Cardiac muscle cell (in vitro differentiated cells and primary cell): ENCODE data around the gene KRTAP1-1. TPM values are rescaled to one million over a fixed set of nuclear protein-coding genes. Genes with fewer than 3 reads are reported as not detected.

Experiments used
- polyA plus RNA-seq: library from polyadenylated mRNA; unstranded; fragments of >200 nt; fragmentation: Nextera tagmentation; extraction: Ambion mirVana; gene quantifications from 2 replicates; pipeline ENCODE4 v1.2.1, GENCODE V29; 2016
- total RNA-seq: library from RNA; depleted of rRNA; stranded (reverse); fragments of >200 nt; gene quantifications from 2 replicates; pipeline ENCODE4 v1.2.3, GENCODE V29; 2016

The KRTAP1-1 gene
- total and polyA plus RNA-seq, 2 experiments from 2014 or later = not detected

Other genes with a start within 250 kb of the KRTAP1-1 start
Only the 30 nearest of the 37 such genes appear.
- not detected in 2 replicates for gene KRT12, start 174.2 kb downstream of the KRTAP1-1 start, total RNA-seq
- gene KRT12, start 174.2 kb downstream of the KRTAP1-1 start, polyA plus RNA-seq = not detected in 2 replicates
- not detected in 2 replicates for gene KRT20, start 156.2 kb downstream of the KRTAP1-1 start, total RNA-seq
- gene KRT20, start 156.2 kb downstream of the KRTAP1-1 start, polyA plus RNA-seq = not detected in 2 replicates
- gene KRT23, start 103.8 kb downstream of the KRTAP1-1 start, total RNA-seq = not detected in 2 replicates
- gene KRT23, start 103.8 kb downstream of the KRTAP1-1 start, polyA plus RNA-seq = not detected in 2 replicates
- gene KRT39, start 74.5 kb downstream of the KRTAP1-1 start, total RNA-seq = not detected in 2 replicates
- not detected in 2 replicates for gene KRT39, start 74.5 kb downstream of the KRTAP1-1 start, polyA plus RNA-seq
- not detected in 2 replicates for gene KRT40, start 57.1 kb downstream of the KRTAP1-1 start, total RNA-seq
- gene KRT40, start 57.1 kb downstream of the KRTAP1-1 start, polyA plus RNA-seq = not detected in 2 replicates
- gene KRTAP3-3, start 47.3 kb downstream of the KRTAP1-1 start, total RNA-seq = not detected in 2 replicates
- gene KRTAP3-3, start 47.3 kb downstream of the KRTAP1-1 start, polyA plus RNA-seq = not detected in 2 replicates
- not detected in 2 replicates for gene KRTAP3-2, start 41.5 kb downstream of the KRTAP1-1 start, total RNA-seq
- not detected in 2 replicates for gene KRTAP3-2, start 41.5 kb downstream of the KRTAP1-1 start, polyA plus RNA-seq
- gene KRTAP3-1, start 32.3 kb downstream of the KRTAP1-1 start, total RNA-seq = not detected in 2 replicates
- gene KRTAP3-1, start 32.3 kb downstream of the KRTAP1-1 start, polyA plus RNA-seq = not detected in 2 replicates
- gene KRTAP1-5, start 14.2 kb downstream of the KRTAP1-1 start, total RNA-seq = not detected in 2 replicates
- gene KRTAP1-5, start 14.2 kb downstream of the KRTAP1-1 start, polyA plus RNA-seq = not detected in 2 replicates
- gene KRTAP1-4, start 11.3 kb downstream of the KRTAP1-1 start, total RNA-seq = not detected in 2 replicates
- gene KRTAP1-4, start 11.3 kb downstream of the KRTAP1-1 start, polyA plus RNA-seq = not detected in 2 replicates
- not detected in 2 replicates for gene KRTAP1-3, start 6.6 kb downstream of the KRTAP1-1 start, total RNA-seq
- gene KRTAP1-3, start 6.6 kb downstream of the KRTAP1-1 start, polyA plus RNA-seq = not detected in 2 replicates
- gene KRTAP2-1, start 5.9 kb upstream of the KRTAP1-1 start, total RNA-seq = not detected in 2 replicates
- gene KRTAP2-1, start 5.9 kb upstream of the KRTAP1-1 start, polyA plus RNA-seq = not detected in 2 replicates
- gene KRTAP2-2, start 13.8 kb upstream of the KRTAP1-1 start, total RNA-seq = not detected in 2 replicates
- gene KRTAP2-2, start 13.8 kb upstream of the KRTAP1-1 start, polyA plus RNA-seq = not detected in 2 replicates
- gene KRTAP2-3, start 18.7 kb upstream of the KRTAP1-1 start, total RNA-seq = not detected in 2 replicates
- not detected in 2 replicates for gene KRTAP2-3, start 18.7 kb upstream of the KRTAP1-1 start, polyA plus RNA-seq
- gene KRTAP2-4, start 24.4 kb upstream of the KRTAP1-1 start, total RNA-seq = not detected in 2 replicates
- not detected in 2 replicates for gene KRTAP2-4, start 24.4 kb upstream of the KRTAP1-1 start, polyA plus RNA-seq
- not detected in 2 replicates for gene KRTAP4-7, start 42.7 kb upstream of the KRTAP1-1 start, total RNA-seq
- gene KRTAP4-7, start 42.7 kb upstream of the KRTAP1-1 start, polyA plus RNA-seq = not detected in 2 replicates
- not detected in 2 replicates for gene KRTAP4-8, start 56.7 kb upstream of the KRTAP1-1 start, total RNA-seq
- gene KRTAP4-8, start 56.7 kb upstream of the KRTAP1-1 start, polyA plus RNA-seq = not detected in 2 replicates
- not detected in 2 replicates for gene KRTAP4-16, start 60.8 kb upstream of the KRTAP1-1 start, total RNA-seq
- gene KRTAP4-16, start 60.8 kb upstream of the KRTAP1-1 start, polyA plus RNA-seq = not detected in 2 replicates
- not detected in 2 replicates for gene KRTAP4-9, start 63.9 kb upstream of the KRTAP1-1 start, total RNA-seq
- gene KRTAP4-9, start 63.9 kb upstream of the KRTAP1-1 start, polyA plus RNA-seq = not detected in 2 replicates
- not detected in 2 replicates for gene KRTAP4-11, start 76.9 kb upstream of the KRTAP1-1 start, total RNA-seq
- not detected in 2 replicates for gene KRTAP4-11, start 76.9 kb upstream of the KRTAP1-1 start, polyA plus RNA-seq
- not detected in 2 replicates for gene KRTAP4-12, start 82.7 kb upstream of the KRTAP1-1 start, total RNA-seq
- gene KRTAP4-12, start 82.7 kb upstream of the KRTAP1-1 start, polyA plus RNA-seq = not detected in 2 replicates
- not detected in 2 replicates for gene KRTAP4-6, start 99.1 kb upstream of the KRTAP1-1 start, total RNA-seq
- not detected in 2 replicates for gene KRTAP4-6, start 99.1 kb upstream of the KRTAP1-1 start, polyA plus RNA-seq
- gene KRTAP4-5, start 108.4 kb upstream of the KRTAP1-1 start, total RNA-seq = not detected in 2 replicates
- not detected in 2 replicates for gene KRTAP4-5, start 108.4 kb upstream of the KRTAP1-1 start, polyA plus RNA-seq
- not detected in 2 replicates for gene KRTAP4-4, start 119.3 kb upstream of the KRTAP1-1 start, total RNA-seq
- gene KRTAP4-4, start 119.3 kb upstream of the KRTAP1-1 start, polyA plus RNA-seq = not detected in 2 replicates
- gene KRTAP4-3, start 126.8 kb upstream of the KRTAP1-1 start, total RNA-seq = not detected in 2 replicates
- not detected in 2 replicates for gene KRTAP4-3, start 126.8 kb upstream of the KRTAP1-1 start, polyA plus RNA-seq
- not detected in 2 replicates for gene KRTAP4-2, start 136.8 kb upstream of the KRTAP1-1 start, total RNA-seq
- gene KRTAP4-2, start 136.8 kb upstream of the KRTAP1-1 start, polyA plus RNA-seq = not detected in 2 replicates
- not detected in 2 replicates for gene KRTAP4-1, start 143.5 kb upstream of the KRTAP1-1 start, total RNA-seq
- not detected in 2 replicates for gene KRTAP4-1, start 143.5 kb upstream of the KRTAP1-1 start, polyA plus RNA-seq
- gene KRTAP9-1, start 148.4 kb upstream of the KRTAP1-1 start, total RNA-seq = not detected in 2 replicates
- gene KRTAP9-1, start 148.4 kb upstream of the KRTAP1-1 start, polyA plus RNA-seq = not detected in 2 replicates
- not detected in 2 replicates for gene KRTAP9-2, start 185.2 kb upstream of the KRTAP1-1 start, total RNA-seq
- not detected in 2 replicates for gene KRTAP9-2, start 185.2 kb upstream of the KRTAP1-1 start, polyA plus RNA-seq
- not detected in 2 replicates for gene KRTAP9-3, start 191.0 kb upstream of the KRTAP1-1 start, total RNA-seq
- not detected in 2 replicates for gene KRTAP9-3, start 191.0 kb upstream of the KRTAP1-1 start, polyA plus RNA-seq